Mammary microvascular endothelial cell (primary cell): ENCODE results near the gene ACE. TPM values are rescaled to one million over a fixed set of nuclear protein-coding genes. Genes with fewer than 3 reads are reported as not detected.

Source experiments
- total RNA-seq: library from RNA; depleted of rRNA; stranded (reverse); fragments of >200 nt; gene quantifications from 2 replicates; pipeline ENCODE4 v1.2.3, GENCODE V29; 2015

Gene ACE
- total RNA-seq = 13.5 and 15.8 TPM in 2 replicates

GRCh38 chr17:63476854-63477479 lies at the start of gene ACE:
Gene ACE (plus strand): TSS chr17:63477061. CDS start chr17:63477095, 34 bp downstream.

GRCh38 chr17:63445954-63446752 lies 30.7 kb upstream of the ACE start, which contains the start of gene CYB561:
Gene CYB561 (minus strand): TSS chr17:63446306. CDS start chr17:63437547, 8,759 bp downstream.

GRCh38 chr17:63523253-63523855 lies 46.5 kb downstream of the ACE start, which contains the start of gene KCNH6:
Gene KCNH6 (plus strand): TSS chr17:63523358. CDS start chr17:63523414, 56 bp downstream.

Other genes with a start within 250 kb of the ACE start
- gene CYB561, start 30.8 kb upstream of the ACE start, total RNA-seq = 13.3 and 18.6 TPM in 2 replicates
- gene KCNH6, start 46.3 kb downstream of the ACE start, total RNA-seq = 0.13 TPM in 1 of 2 replicates, not detected in the other
- gene DCAF7, start 73.4 kb downstream of the ACE start, total RNA-seq = 41.3 and 43.4 TPM in 2 replicates
- gene TACO1, start 123.8 kb downstream of the ACE start, total RNA-seq = 26.3 and 31.8 TPM in 2 replicates
- 48.4 and 57.5 TPM in 2 replicates for gene MAP3K3, start 145.4 kb downstream of the ACE start, total RNA-seq
- 30.8 and 53.5 TPM in 2 replicates for gene LIMD2, start 223.1 kb downstream of the ACE start, total RNA-seq